Mesothelial cell of epicardium (in vitro differentiated cells): ENCODE data around the gene HBA2. TPM values are rescaled to one million over a fixed set of nuclear protein-coding genes. Genes with fewer than 3 reads are reported as not detected.
"Not testable (repeated sequence)": the region's sequence is repeated elsewhere in the genome, so short reads cannot be mapped to it uniquely, and the experiment has no call there.

ENCODE experiments used
- DNase-seq, 2 experiments: peaks; one replicate each; pipeline ENCODE4 v3.0.0; 2021; ENCODE audit warnings: low spot score in 2 of 2; ENCODE audit not compliant: unreplicated experiment in 2 of 2
- H3K27ac Mint-ChIP-seq: 2 replicates; pipeline ENCODE4 v1.8.0; 2021; ENCODE audit warnings: mixed read lengths
- H3K27me3 Mint-ChIP-seq: 2 replicates; pipeline ENCODE4 v1.8.0; 2021; ENCODE audit warnings: low read depth, mixed read lengths
- H3K36me3 Mint-ChIP-seq: 2 replicates; pipeline ENCODE4 v1.8.0; 2021; ENCODE audit warnings: mixed read lengths
- H3K4me1 Mint-ChIP-seq: 2 replicates; pipeline ENCODE4 v1.8.0; 2021; ENCODE audit warnings: mixed read lengths
- H3K4me3 Mint-ChIP-seq: 2 replicates; pipeline ENCODE4 v1.8.0; 2021; ENCODE audit warnings: mild to moderate bottlenecking, moderate library complexity, mixed read lengths
- H3K9me3 Mint-ChIP-seq: 2 replicates; pipeline ENCODE4 v1.8.0; 2021; ENCODE audit warnings: mixed read lengths
- total RNA-seq: library from RNA; stranded (reverse); gene quantifications from 3 replicates; pipeline ENCODE4 v1.2.1, GENCODE V29; 2021
- TF ChIP-seq, protein P1 (sequence below): fragments of 200-600 bp; sonication (generic); IDR thresholded peaks from one replicate; pipeline ENCODE4 v1.5.0; 2021; ENCODE audit warnings: antibody characterized with exemption; ENCODE audit not compliant: unreplicated experiment

Gene HBA2
- total RNA-seq, 1 donor from 2014 or later: not detected

GRCh38 chr16:175011-175949 lies 2.6 kb downstream of the HBA2 start:
- no peak overlapping the region for H3K4me3 Mint-ChIP-seq
- TF ChIP-seq, protein P1, sequence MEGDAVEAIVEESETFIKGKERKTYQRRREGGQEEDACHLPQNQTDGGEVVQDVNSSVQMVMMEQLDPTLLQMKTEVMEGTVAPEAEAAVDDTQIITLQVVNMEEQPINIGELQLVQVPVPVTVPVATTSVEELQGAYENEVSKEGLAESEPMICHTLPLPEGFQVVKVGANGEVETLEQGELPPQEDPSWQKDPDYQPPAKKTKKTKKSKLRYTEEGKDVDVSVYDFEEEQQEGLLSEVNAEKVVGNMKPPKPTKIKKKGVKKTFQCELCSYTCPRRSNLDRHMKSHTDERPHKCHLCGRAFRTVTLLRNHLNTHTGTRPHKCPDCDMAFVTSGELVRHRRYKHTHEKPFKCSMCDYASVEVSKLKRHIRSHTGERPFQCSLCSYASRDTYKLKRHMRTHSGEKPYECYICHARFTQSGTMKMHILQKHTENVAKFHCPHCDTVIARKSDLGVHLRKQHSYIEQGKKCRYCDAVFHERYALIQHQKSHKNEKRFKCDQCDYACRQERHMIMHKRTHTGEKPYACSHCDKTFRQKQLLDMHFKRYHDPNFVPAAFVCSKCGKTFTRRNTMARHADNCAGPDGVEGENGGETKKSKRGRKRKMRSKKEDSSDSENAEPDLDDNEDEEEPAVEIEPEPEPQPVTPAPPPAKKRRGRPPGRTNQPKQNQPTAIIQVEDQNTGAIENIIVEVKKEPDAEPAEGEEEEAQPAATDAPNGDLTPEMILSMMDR: no peak
- no peak for DNase-seq
- peaks cover 74% of the 10 kb centered on the region for H3K27me3 Mint-ChIP-seq
- no peaks in the 10 kb centered on the region for H3K36me3 Mint-ChIP-seq
- H3K4me1 Mint-ChIP-seq: no peaks in the 10 kb centered on the region
- no peak overlapping the region for H3K27ac Mint-ChIP-seq
- H3K9me3 Mint-ChIP-seq: no peaks in the 10 kb centered on the region

- not testable (repeated sequence) for DNase-seq, H3K9me3 Mint-ChIP-seq, H3K27ac Mint-ChIP-seq, H3K4me1 Mint-ChIP-seq, H3K36me3 Mint-ChIP-seq, H3K4me3 Mint-ChIP-seq
- peaks cover 68% of the 10 kb centered on the region for H3K27me3 Mint-ChIP-seq
Observed at GRCh38 chr16:176006-176405, 3.3 kb downstream of the HBA2 start.

- H3K27ac Mint-ChIP-seq, H3K36me3 Mint-ChIP-seq, DNase-seq, H3K4me1 Mint-ChIP-seq, H3K9me3 Mint-ChIP-seq: not testable (repeated sequence)
- Mint-ChIP-seq H3K4me3 (peak within 1 kb of the TSS; percentile 17), H3K27me3 (peaks cover 62% of the 10 kb centered on the region)
Observed at GRCh38 chr16:176477-177382, 4.1 kb downstream of the HBA2 start, which contains the start of gene HBA1. HBA1 (plus strand) TSS chr16:176680; CDS start chr16:176717, 37 bp downstream.

DNA sequence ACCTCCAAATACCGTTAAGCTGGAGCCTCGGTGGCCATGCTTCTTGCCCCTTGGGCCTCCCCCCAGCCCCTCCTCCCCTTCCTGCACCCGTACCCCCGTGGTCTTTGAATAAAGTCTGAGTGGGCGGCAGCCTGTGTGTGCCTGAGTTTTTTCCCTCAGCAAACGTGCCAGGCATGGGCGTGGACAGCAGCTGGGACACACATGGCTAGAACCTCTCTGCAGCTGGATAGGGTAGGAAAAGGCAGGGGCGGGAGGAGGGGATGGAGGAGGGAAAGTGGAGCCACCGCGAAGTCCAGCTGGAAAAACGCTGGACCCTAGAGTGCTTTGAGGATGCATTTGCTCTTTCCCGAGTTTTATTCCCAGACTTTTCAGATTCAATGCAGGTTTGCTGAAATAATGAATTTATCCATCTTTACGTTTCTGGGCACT lies 4.7 kb downstream of the HBA2 start:
- H3K4me3 Mint-ChIP-seq: peak overlapping the region; percentile 17
- peaks cover 58% of the 10 kb centered on the region for H3K27me3 Mint-ChIP-seq
- peaks cover 2% of the 10 kb centered on the region for H3K4me1 Mint-ChIP-seq
- TF ChIP-seq, protein P1: no peak
- no peak for DNase-seq
- H3K27ac Mint-ChIP-seq: no peak overlapping the region
- no peaks in the 10 kb centered on the region for H3K9me3 Mint-ChIP-seq
- no peaks in the 10 kb centered on the region for H3K36me3 Mint-ChIP-seq

GRCh38 chr16:177981-178667 lies 5.4 kb downstream of the HBA2 start:
- Mint-ChIP-seq H3K4me3 (no peak overlapping the region), H3K36me3 (peaks cover 2% of the 10 kb centered on the region), H3K9me3 (no peaks in the 10 kb centered on the region), H3K27ac (no peak overlapping the region), H3K27me3 (peaks cover 58% of the 10 kb centered on the region), H3K4me1 (peaks cover 2% of the 10 kb centered on the region)
- no peak for DNase-seq
- TF ChIP-seq, protein P1: no peak

DNA sequence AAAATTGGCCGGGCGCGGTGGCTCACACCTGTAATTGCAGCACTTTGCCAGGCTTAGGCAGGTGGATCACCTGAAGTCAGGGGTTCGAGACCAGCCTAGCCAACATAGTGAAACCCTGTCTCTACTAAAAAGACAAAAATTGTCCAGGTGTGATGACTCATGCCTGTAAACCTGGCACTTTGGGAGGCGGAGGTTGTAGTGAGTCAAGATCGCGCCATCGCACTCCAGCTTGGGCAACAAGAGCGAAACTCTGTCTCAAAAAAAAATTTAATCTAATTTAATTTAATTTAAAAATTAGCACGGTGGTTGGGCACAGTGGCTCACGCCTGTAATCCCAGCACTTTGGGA lies 6.0 kb downstream of the HBA2 start:
- no peak for DNase-seq
- Mint-ChIP-seq H3K4me3 (no peak overlapping the region), H3K4me1 (peaks cover 2% of the 10 kb centered on the region), H3K27ac (no peak overlapping the region), H3K9me3 (no peaks in the 10 kb centered on the region), H3K27me3 (peaks cover 53% of the 10 kb centered on the region), H3K36me3 (peaks cover 2% of the 10 kb centered on the region)
- TF ChIP-seq, protein P1: no peak
